ENCODE measurements around the gene KRTAP17-1.

The KRTAP17-1 gene

DNA sequence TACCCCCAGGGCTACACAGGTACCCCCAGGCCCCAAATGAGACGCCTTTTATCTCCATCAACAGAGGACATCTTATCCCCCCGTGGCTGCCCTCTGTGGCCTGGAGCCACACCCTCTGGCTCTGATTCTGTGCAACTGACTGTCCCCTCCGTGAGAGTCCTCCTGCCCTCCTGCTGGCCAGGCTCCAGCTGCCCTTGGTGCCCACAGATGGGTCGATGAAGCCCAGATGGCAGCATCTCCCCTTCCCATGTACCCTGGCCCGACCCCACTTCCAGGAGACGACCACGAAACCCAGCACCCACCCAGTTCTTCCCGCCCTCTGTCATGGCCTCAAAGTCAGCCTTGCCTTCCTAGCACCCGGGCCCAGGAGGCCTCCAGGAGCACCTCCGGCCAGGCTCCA is 9.6 kb upstream of the KRTAP17-1 start:
- DNase-seq (ENCODE audit: low read depth, low spot score), result no peak
- H3K36me3 ChIP-seq (ENCODE audit: insufficient read depth, insufficient read length, low read length), result no peaks in the 10 kb centered on the region
- H3K27me3 ChIP-seq (ENCODE audit: insufficient read depth, insufficient read length), result no peaks in the 10 kb centered on the region
- no peak overlapping the region for H3K9ac ChIP-seq (ENCODE audit: insufficient read length, low read depth)
- peaks cover 2% of the 10 kb centered on the region; the same call in 1 of the 2 replicates for H3K9me3 ChIP-seq (ENCODE audit: insufficient read depth, low read length)
- TF ChIP-seq ZNF274 (IDR thresholded peaks at IDR 0.05; ENCODE audit: low read depth, low read length) (no peak), SUZ12 (IDR thresholded peaks at IDR 0.05; ENCODE audit: extremely low read depth, insufficient read depth, insufficient read length) (no peak), YY1 (IDR thresholded peaks at IDR 0.05; ENCODE audit: insufficient read depth, insufficient read length) (no peak)
- H3K4me1 ChIP-seq (ENCODE audit: insufficient read depth, insufficient read length), result peaks cover 4% of the 10 kb centered on the region
- H3K4me3 ChIP-seq (ENCODE audit: insufficient read length, low read depth), result no peak overlapping the region

DNA sequence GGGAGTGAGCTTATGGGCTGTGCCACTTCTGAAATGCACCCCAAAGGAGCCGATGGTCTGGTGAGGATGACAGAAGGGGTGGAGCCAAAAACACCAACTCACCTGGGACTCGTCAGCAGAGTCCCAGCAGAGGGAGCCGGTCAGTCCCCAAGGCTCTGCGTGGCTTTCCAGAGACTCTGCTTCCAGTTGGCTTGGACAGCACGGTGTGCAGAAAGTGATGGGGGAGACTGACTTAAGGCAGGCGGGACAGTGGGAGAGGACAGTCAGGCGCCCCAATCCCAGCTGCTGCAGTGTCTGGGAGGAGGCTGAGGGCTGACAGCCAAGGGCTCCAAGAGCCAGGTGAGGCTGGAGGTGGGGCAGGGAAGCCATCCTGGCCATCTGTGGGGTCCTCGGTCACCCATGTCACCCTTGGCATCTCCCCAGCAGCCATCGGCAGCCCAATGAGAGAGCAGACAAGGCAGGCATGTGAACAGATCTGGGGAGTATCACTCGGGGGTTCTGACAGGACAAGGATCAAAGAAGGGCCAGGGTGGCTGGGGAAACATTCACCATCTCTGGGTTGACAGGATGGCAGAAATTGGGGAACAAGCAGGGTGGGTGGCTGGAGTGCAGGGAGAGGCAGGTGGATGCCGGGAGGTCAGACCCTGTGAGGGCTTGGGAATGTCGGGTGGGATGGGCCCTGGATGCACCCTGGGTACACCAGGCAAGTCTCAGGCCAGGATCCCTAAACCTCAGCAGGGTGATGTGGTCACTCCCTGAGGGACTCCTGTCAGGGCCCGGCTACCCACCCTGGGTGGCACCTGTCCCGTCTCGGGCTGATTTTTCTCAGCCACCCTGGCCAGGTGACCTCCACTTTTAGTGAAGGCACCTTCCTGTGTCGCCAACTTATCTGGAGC is 8.9 kb upstream of the KRTAP17-1 start:
- H3K36me3 ChIP-seq (ENCODE audit: insufficient read depth, insufficient read length, low read length), result no peaks in the 10 kb centered on the region
- TF ChIP-seq ZNF274 (IDR thresholded peaks at IDR 0.05; ENCODE audit: low read depth, low read length) (no peak), YY1 (IDR thresholded peaks at IDR 0.05; ENCODE audit: insufficient read depth, insufficient read length) (no peak), SUZ12 (IDR thresholded peaks at IDR 0.05; ENCODE audit: extremely low read depth, insufficient read depth, insufficient read length) (no peak)
- no peak overlapping the region for H3K9ac ChIP-seq (ENCODE audit: insufficient read length, low read depth)
- no peak overlapping the region for H3K4me3 ChIP-seq (ENCODE audit: insufficient read length, low read depth)
- peak; percentile 16 for DNase-seq (ENCODE audit: low read depth, low spot score)
- peaks cover 9% of the 10 kb centered on the region for H3K9me3 ChIP-seq (ENCODE audit: insufficient read depth, low read length)
- H3K27me3 ChIP-seq (ENCODE audit: insufficient read depth, insufficient read length), result no peaks in the 10 kb centered on the region
- H3K4me1 ChIP-seq (ENCODE audit: insufficient read depth, insufficient read length), result peaks cover 4% of the 10 kb centered on the region

DNA sequence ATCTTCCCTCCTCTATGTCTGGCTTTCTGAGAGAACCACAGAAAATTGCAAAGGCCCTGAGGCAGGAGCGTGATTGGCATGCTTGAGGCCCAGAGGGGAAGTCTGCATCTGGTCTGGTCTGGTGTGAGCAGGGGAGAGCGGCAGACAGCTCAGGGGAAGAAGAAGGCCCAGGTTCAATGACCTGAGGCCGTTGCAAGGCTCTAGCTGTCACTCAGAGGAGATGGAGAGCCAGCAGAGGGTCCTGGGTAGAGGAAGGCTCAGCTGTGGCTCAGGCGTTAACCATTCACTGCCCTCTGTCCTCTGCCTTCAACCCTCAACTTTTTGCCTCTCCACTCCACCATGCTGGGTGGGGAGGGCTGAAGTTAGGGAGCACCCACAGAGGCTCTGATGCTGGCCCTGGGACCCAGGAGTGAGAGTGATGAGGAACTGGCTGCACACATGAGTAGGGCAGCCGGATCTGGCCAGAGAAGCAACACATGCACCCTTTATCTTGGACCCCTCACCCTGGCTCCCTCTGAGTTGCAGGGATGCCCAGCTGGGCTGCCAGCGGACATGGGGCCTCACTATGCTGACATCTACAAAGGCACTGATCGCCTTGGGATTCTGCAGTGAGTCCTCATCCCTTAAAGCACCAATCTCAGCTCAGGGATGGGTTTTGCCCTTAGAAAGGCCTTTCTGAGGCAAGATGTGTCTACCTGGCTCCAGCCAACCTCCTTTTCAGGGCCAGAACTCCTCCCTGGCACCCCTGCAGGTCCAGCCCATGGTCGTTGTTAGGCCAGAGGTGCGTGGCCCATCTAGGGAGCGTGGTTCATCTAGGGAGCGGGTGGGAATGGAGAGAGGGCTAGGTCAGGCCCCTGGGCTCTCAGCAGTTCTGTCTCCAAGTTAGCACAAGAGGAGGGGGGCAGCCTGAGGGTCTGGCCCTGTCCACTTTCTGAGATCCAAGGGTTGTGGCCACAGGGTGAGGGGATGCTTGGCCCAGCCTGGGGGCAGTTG is 7.7 kb upstream of the KRTAP17-1 start:
- Histone ChIP-seq H3K4me1 (ENCODE audit: insufficient read depth, insufficient read length) (peaks cover 4% of the 10 kb centered on the region), H3K4me3 (ENCODE audit: insufficient read length, low read depth) (no peak overlapping the region), H3K9ac (ENCODE audit: insufficient read length, low read depth) (no peak overlapping the region), H3K36me3 (ENCODE audit: insufficient read depth, insufficient read length, low read length) (no peaks in the 10 kb centered on the region), H3K9me3 (ENCODE audit: insufficient read depth, low read length) (peaks cover 13% of the 10 kb centered on the region), H3K27me3 (ENCODE audit: insufficient read depth, insufficient read length) (no peaks in the 10 kb centered on the region)
- TF ChIP-seq YY1 (IDR thresholded peaks at IDR 0.05; ENCODE audit: insufficient read depth, insufficient read length) (no peak), ZNF274 (IDR thresholded peaks at IDR 0.05; ENCODE audit: low read depth, low read length) (no peak), SUZ12 (IDR thresholded peaks at IDR 0.05; ENCODE audit: extremely low read depth, insufficient read depth, insufficient read length) (no peak)
- DNase-seq (ENCODE audit: low read depth, low spot score), result no peak

DNA sequence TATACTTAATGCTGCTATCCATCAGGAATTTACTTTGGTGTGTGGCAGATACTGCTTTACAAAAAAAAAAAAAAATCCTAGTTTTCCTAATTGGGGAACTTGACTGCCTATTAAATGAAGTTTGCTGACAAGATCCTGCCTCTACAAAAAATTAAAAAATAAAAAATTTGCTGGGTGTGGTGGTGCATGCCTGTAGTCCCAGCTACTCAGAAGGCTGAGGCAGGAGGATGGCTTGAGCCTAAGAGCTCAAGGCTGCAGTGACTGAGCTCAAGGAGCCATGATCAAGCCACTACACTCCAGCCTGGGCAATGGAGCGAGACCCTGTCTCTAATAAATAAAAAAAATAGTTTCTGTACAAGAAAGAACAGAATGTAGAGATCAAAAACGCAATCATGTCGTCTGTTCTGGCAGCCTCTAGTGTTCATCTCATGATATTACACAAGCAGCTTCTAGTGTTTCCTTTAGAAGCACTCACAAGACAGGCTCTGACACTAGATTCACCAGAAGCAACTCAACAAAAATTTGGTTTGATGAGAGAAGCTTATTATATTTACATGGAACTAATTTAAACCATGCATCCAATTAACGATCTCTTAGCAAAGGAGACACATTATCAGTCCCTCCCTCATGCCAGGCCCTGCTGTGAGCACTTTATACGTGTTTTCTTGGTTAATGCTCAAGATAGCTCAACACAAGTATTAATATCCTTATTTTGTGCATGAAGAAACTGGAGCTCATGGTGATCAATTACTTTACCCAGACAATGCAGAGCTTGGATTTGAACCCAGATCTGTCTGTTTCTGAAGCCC is 6.8 kb upstream of the KRTAP17-1 start:
- no peak overlapping the region for H3K9ac ChIP-seq (ENCODE audit: insufficient read length, low read depth)
- H3K9me3 ChIP-seq (ENCODE audit: insufficient read depth, low read length), result peaks cover 13% of the 10 kb centered on the region
- H3K36me3 ChIP-seq (ENCODE audit: insufficient read depth, insufficient read length, low read length), result no peaks in the 10 kb centered on the region
- peaks cover 4% of the 10 kb centered on the region for H3K4me1 ChIP-seq (ENCODE audit: insufficient read depth, insufficient read length)
- TF ChIP-seq ZNF274 (IDR thresholded peaks at IDR 0.05; ENCODE audit: low read depth, low read length) (no peak), SUZ12 (IDR thresholded peaks at IDR 0.05; ENCODE audit: extremely low read depth, insufficient read depth, insufficient read length) (no peak), YY1 (IDR thresholded peaks at IDR 0.05; ENCODE audit: insufficient read depth, insufficient read length) (no peak)
- no peaks in the 10 kb centered on the region for H3K27me3 ChIP-seq (ENCODE audit: insufficient read depth, insufficient read length)
- H3K4me3 ChIP-seq (ENCODE audit: insufficient read length, low read depth), result no peak overlapping the region
- DNase-seq (ENCODE audit: low read depth, low spot score), result no peak

DNA sequence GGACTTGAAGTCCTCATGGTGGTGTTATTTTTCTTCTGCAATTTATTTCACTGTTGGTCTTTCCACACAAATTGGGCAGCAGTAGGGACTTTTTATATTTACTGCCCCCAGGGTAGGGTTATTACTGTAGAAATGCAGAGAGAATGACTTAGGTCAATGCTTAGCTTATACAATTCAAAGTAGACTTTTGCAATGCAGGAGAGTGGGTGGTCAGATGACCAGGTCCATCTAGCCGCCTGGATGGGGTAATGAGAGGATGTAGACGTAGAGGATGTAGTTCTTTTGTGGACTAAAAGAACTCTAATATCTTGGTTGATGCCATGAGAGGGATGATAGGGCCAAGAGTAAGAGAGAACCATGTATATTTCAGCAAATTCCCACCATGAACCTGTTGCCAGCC is 2.7 kb upstream of the KRTAP17-1 start:
- peaks cover 13% of the 10 kb centered on the region for H3K9me3 ChIP-seq (ENCODE audit: insufficient read depth, low read length)
- no peak for TF ChIP-seq SUZ12 (IDR thresholded peaks at IDR 0.05; ENCODE audit: extremely low read depth, insufficient read depth, insufficient read length)
- TF ChIP-seq YY1 (IDR thresholded peaks at IDR 0.05; ENCODE audit: insufficient read depth, insufficient read length), result no peak
- no peak for TF ChIP-seq ZNF274 (IDR thresholded peaks at IDR 0.05; ENCODE audit: low read depth, low read length)

DNA sequence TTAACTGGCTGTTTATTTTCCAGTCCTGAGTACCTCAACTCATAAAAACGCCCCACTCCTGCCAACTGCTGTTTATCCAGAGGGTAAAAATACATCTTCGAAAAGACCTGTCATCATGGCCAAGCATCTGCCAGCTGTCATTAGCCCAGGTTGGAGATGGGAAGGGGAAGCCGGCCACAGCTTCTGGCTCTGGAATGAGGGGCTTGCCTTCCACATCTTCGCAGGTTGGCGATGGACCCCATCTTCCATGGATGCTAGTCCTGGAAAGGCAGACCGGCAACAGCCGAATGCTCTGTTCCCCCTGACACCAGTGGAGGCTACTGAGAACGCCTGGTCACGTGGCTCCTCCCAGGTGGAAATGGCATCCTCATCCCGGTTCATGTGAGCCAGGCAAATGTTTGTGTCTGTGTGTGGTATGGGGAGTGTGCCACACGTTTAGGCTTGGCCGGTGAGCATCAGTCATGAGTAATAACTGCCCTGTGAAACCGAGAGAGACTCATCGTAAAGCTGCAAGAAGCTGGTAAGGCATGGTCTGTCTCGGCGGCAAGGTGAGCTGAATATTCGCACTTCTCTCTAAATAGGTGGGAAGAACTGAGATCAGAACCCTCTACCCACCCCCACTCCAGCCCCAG is 420 bp upstream of the KRTAP17-1 start:
- H3K36me3 ChIP-seq (ENCODE audit: insufficient read depth, insufficient read length, low read length), result no peaks in the 10 kb centered on the region
- TF ChIP-seq YY1 (IDR thresholded peaks at IDR 0.05; ENCODE audit: insufficient read depth, insufficient read length), result no peak
- no peak for TF ChIP-seq ZNF274 (IDR thresholded peaks at IDR 0.05; ENCODE audit: low read depth, low read length)
- TF ChIP-seq SUZ12 (IDR thresholded peaks at IDR 0.05; ENCODE audit: extremely low read depth, insufficient read depth, insufficient read length), result no peak
- no peak overlapping the region for H3K4me3 ChIP-seq (ENCODE audit: insufficient read length, low read depth)
- H3K27me3 ChIP-seq (ENCODE audit: insufficient read depth, insufficient read length), result no peaks in the 10 kb centered on the region
- peaks cover 13% of the 10 kb centered on the region for H3K9me3 ChIP-seq (ENCODE audit: insufficient read depth, low read length)
- no peak overlapping the region for H3K9ac ChIP-seq (ENCODE audit: insufficient read length, low read depth)
- no peak for DNase-seq (ENCODE audit: low read depth, low spot score)
- no peaks in the 10 kb centered on the region for H3K4me1 ChIP-seq (ENCODE audit: insufficient read depth, insufficient read length)

More for the DNA sequence above, 2.7 kb upstream of the KRTAP17-1 start:
- no peak overlapping the region for H3K9ac ChIP-seq (ENCODE audit: insufficient read length, low read depth)
- H3K4me3 ChIP-seq (ENCODE audit: insufficient read length, low read depth), result no peak overlapping the region
- H3K36me3 ChIP-seq (ENCODE audit: insufficient read depth, insufficient read length, low read length), result no peaks in the 10 kb centered on the region
- H3K27me3 ChIP-seq (ENCODE audit: insufficient read depth, insufficient read length), result no peaks in the 10 kb centered on the region
- peaks cover 3% of the 10 kb centered on the region for H3K4me1 ChIP-seq (ENCODE audit: insufficient read depth, insufficient read length)
- DNase-seq (ENCODE audit: low read depth, low spot score), result no peak

Measured in NT2/D1 (cell line).